Stimulated activated CD8-positive, alpha-beta memory T cell treated with anti-CD3 and anti-CD28 coated beads, Interleukin-12 subunit alpha, Interleukin-12 subunit beta, amount 100 ng/mL, for 24 hours (primary cell): ENCODE results near the gene GDF7.

Experiments
- DNase-seq: peaks from one replicate; pipeline ENCODE4 v3.0.0-alpha.2; 2020; ENCODE audit errors: extremely low read depth

The GDF7 gene

DNA sequence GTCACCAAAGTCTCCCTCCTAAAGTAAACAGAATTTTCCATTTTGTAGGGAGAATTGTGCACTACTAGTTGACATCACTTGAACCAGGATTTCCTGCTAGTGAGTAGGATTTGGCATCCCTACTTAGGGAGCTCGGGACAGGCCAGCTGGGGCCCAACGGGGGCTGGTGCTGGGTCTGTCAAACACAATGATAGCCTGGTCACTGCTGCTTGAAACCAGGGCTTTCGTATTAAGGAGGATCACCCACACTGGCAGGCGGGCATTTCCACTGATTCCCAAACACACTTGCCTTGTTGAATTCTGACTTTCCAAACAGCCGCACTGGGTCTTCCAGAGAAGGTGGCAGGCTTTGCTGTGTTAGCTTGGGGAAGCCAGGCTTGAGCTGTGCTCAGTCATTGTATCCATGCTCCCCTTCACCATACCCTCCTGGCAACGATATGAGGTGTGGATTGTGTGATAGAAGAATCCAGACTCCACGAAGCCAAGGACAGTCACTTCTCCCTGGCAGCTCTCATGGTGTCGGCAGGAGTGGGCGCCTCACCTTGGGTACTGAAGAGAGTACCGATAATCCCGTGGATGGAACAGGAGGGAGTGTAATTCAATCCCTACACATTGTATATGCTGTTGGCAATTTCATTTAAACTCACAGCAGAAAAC is 7.5 kb downstream of the GDF7 start:
- DNase-seq = no peak

DNA sequence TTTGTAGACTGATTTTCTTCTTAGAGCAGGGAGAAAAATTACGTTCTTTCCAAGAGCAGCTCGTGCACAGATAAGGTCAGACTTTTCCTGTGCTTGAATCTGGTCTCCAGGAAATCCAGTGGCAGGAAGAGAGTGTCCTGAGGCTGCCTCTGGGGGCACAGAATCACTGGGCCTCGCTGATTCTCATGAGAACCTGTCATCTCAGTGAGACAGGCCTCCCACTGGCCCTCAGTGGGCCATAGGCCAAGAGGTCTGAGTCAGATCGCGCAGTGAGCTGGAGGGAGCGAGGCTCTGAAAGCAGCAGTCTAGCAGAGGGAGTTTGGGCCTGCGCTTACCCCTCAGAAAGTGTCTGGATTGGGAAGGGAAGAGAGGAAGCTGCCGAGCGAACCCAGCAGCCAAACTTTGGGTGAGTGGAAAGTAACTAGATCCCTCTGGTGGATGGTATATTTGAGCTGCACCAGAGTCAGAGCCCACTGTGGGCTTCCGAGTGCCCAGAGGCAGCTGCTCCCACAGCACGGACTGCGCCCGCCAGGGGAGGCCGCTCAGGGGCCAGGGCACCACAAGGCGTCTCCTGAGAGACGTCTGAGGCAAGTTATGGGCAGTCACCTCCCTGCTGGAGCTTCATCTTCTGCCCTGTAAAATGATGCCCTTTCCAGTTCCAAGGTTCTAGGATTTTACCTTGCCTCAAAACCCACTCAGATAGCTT is 8.2 kb downstream of the GDF7 start:
- DNase-seq = no peak

DNA sequence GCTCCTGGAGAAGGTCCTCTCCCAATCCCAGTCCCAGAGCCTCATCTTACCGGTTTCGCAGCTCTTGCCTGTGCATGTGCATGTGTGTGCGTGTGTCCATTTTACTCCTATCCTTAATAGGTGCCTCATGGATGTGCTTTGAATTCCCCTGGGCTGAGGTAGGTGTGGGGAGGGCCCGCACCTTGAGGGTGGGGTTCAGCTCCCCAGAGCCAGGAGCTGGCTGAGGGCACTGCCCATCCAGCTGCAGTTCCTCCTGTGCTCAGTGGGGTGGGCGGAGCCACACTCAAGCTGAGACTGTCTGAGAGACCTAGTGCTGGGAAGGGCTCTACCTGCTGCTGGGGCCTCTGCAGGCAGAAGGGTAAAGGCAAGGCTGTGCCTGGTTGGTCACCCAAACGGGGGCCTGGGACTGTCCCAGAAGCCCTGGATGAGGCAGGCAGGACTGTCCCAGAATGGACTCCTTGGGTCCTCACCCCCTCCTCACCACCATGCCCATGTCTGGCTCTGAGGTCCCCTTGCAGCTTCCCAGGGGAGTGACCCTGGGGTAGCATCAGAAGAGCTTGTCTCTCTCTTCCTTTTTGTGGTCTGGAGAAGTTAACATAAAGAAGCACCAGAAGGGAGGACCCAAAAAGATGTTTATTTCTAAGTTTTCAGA is 8.9 kb downstream of the GDF7 start:
- DNase-seq = no peak

DNA sequence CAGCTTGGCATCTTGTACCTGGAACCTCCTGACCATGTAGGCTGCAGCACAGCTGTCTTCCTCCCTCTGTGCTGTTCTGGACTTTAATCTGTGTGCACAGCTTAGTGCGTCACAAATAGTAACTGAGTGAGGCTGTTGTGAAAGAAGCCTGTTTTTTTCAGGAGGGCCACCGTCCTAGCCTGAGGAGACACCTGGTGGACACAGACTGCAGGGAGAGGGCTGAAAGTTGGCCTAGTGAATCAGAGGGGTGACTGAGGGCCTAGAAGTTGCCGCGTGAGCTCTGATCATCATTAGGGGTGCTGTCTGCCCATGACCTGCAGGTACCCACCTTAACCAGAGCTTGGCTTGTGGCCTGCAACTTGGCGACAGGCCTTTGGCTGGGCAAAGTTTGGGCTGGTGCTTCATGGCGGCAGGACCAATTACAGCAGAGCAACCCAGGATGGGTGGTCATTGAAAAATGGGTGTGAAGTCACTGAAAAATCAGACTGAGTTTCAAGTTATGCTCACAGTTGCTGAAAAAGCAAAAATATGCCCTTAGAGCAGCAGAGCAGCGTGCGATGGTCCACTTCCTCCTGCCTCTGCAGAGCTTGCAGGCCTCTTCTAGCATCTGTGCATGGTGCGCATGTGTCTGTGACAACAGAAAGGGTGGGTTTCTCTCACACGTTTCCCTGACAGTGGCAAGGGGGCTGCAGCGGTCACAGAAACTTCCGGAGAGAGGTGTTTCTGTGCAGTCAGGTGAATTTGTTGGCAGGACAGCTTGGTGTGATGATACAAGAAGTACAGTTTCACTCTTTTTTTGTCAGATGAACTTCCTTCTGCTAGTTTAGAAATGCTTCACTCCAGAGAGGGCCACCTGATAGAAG is 9.6 kb downstream of the GDF7 start:
- no peak for DNase-seq

GRCh38 chr2:20677301-20678085 is 10.5 kb downstream of the GDF7 start:
- no peak for DNase-seq

DNA sequence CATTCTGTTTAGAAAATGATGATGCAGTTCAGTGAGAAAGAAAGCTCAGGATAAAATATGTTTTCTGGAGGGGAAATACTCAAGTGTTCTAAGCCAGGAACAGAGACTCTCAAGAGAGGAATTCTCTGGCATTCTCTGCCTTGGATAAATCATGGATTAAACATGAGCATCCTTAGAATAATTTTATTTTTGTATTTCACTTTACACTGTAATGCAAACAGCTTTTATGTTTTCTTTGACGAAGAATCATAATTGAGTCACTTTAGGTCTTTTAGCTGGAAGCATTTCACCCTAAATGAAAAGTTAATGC is 11.1 kb downstream of the GDF7 start:
- DNase-seq = no peak

DNA sequence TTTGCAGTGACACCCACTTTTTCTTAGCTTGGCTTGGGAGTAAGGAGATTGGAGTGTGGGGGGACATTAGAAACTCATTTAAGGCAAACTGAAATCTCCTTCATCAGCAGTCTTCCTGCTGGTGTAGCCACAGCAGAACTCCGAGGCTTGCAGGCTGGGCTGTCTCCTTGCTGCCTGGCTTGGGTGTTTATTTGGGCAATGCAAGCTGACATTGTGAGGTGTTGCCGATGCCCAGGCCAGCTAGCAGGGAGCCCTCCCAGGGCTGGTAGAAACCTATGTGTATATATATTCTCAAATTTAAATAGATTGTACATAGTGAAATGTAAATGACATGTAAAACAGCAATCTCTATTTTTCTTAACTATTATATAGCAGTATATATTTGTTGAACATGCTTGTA is 11.8 kb downstream of the GDF7 start:
- no peak for DNase-seq

- DNase-seq = no peak
Measured at GRCh38 chr2:20680744-20681375, 13.9 kb downstream of the GDF7 start.

DNA sequence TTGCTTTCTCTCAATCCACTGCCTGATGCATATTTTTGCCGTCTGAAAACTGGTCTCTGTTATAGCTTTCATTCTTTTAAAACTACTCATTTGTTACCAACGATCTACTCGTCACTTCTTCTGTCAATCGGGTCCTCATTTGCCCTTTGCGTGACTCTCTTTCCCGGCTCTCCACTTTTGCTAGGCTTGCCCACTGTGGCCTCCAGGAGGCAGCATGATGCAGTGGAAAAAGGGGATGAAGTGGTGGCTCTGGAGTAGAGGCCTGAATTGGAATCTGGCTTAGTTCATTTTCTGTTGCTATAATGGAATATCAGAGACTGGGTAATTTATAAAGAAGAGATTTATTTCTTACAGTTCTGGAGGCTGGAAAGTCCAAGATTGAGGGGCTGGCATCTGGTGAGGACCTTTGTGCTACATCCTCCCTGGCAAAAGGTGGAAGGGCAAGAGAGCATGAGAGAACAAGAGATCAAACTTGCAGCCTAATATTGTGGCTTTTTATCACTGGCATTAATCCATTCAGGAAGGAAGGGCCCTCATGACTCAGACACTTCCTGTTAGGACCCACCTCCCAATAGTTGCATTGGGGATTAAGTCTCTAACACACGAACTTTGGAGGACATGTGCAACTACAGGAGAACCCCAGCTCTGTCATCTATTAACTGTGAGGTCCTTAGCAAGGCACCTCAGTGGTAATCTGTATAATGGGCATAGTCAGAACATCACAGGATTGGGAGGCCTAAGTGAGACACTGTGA is 15.4 kb downstream of the GDF7 start:
- DNase-seq = no peak

- DNase-seq = no peak
Measured at GRCh38 chr2:20684581-20685063, 17.7 kb downstream of the GDF7 start.

GRCh38 chr2:20687260-20687832 is 20.4 kb downstream of the GDF7 start:
- DNase-seq = no peak

DNA sequence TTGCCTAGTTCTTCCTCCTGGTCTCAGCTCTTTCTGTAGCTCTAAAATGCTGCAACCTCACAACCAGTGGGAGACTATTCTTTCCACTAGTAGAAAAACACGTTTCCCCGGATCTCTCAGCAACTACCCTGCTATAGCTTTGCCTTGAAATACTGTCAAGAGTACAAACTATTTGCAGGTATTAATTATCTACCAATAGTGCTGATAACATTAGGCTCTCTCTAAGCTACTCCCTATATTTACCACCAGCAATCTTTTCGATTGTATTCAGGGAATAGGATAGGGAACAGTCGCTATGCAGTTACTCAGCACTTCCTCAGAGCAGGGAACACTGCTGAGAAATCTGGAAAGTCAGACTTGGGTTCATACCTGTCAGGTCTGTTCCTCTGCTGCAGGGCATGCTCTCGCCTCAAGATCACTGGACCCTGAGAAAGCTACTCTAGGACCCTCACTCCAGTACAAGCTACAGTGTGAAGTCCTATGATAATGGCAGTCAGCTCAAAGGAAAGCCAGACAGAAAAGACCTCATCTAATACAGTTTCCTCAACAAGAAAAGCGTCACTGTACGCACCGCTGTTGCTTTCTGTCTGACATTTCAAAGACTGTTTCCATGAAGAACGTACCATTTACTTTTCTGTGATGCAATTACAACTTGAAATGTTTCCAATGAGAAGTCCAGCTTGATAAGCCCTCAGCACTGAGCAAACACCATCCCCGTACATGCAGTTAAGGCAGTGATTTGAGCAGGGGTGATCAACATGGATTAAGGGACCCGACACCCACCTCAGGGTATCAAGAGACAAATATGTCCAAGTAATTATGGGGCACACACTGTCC is 22.7 kb downstream of the GDF7 start:
- DNase-seq = no peak

DNA sequence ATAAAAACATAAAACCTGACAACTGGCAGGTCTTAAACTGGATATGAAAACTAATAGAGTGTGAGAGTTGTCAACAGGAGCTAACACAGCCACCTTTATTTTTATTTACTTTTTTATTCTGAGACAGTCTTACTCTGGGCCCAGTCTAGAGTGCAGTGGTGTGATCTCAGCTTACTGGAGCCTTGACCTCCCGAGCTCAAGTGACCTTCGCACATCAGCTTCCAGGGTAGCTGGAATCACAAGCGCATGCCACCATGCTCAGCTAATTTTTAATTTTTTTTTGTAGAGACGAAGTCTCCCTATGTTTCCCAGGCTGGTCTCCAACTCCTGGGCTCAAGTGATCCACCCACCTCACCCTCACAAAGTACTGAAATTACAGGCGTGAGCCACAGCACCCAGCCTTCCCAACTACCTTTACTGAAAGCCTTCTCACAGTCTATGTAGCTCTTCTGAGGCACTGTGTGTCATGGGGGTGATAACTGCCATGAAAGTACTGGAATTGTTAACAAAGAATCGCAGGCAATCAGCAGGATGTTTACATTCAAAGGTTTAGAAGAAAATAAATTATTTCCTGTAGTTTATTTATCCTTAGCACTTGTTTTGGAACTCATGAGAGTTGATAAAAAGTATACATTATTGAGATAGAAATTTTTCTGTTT is 24.3 kb downstream of the GDF7 start:
- DNase-seq = no peak

DNA sequence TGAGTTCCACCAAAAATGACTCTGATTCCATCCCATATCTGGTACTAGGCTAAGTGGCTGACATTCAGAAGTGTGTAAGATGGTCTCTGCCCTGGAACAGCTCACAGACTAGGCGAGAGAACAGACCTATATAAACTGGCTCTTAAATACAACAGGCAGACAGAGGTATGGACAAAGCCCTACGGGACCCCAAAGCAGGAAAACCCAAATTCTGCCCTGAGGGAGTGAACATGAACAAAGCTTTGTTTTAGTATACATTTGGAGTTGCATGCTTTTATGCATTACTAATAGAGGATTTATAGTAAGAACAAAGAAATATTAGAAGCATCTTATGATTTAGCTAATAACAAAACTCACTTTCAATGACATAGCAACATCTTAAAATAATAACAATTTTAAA is 25.1 kb downstream of the GDF7 start:
- DNase-seq = no peak

- DNase-seq = no peak
Measured at GRCh38 chr2:20693317-20693716, 26.4 kb downstream of the GDF7 start.

DNA sequence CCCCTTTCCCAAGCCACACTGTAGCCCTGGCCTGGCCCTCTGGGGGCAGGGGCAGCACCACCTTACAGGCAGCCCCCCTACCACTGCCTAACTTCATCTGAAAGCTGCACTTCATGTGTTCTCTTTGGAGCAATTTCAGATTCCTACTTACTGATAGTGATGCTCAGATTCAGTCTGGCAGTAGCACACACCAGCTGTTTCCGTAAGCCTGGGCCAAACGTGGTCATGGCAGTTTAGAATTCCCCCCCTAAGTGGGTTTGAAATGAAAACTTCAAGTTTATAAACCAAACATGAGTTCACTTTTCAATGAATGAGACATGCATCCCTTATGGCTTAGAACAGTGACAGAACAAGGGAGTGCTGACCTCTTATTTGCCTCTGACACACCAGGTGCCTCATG is 29.4 kb downstream of the GDF7 start:
- no peak for DNase-seq

- DNase-seq = no peak
Measured at GRCh38 chr2:20697322-20697934, 30.5 kb downstream of the GDF7 start.
